ENCODE data around the gene IRX3. TPM values are rescaled to one million over a fixed set of nuclear protein-coding genes. Genes with fewer than 3 reads are reported as not detected.

Gene IRX3
- total RNA-seq, 1 donor from 2014 or later: 13.0 TPM

DNA sequence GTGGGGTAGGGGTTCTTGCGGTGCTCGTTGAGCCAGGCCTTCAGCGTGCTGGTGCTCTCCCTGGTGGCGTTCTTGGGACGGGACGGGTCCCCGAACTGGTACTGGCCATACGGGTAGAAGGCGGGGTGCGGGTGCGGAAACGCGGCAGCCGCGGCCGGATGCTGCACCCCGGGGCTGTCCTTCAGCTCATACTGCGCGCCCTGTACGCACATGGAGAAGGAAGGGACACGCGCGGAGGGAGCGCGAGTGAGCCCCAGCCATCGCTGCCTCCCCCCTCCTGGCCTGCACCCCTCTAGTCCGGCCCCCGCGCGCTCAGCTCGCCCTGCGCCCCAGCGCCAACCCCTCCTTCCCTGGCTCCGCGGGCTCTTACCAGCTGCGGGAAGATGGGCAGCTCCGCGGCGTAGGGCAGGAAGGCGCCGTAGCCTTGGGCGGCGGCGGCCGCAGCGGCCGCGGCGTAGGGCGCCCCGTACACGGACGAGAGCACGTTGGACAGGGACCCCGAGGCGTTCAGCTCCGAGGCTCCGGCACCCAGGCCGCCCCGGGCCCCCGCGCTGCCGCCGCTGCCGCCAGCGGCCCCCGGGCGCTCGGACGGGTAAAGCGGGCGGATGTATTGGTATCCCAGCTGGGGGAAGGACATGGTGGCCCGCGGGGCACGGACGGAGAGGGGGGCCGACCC, 1.0 kb downstream of the IRX3 start:
- no peak overlapping the region for H3K27ac Mint-ChIP-seq (ENCODE audit: unreplicated experiment)
- peak; percentile 40 for DNase-seq

DNA sequence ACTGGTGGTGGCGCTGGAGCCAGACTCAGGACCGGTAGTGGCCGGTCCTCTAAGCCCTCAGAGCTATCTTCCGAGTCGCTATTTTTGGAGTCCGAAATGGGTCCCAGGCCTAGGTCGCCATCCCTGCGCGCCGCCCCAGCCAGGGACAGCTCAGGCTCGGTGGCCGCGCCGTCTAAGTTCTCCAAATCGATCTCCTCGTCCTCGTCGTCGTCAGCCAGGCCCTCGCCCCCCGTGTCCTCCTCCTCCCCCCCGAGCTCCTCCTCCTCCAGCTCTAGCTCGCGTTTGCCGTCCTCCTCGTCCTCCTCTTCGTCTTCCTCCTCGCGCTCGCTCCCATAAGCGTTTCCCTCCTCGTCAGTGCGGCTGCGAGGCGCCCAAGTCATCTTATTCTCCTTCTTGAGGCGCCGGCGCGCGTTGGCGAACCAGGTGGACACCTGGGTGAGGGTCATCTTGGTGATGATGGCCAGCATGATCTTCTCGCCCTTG, 1.6 kb downstream of the IRX3 start:
- Mint-ChIP-seq H3K4me1 (ENCODE audit: low read depth, unreplicated experiment) (peaks cover 21% of the 10 kb centered on the region), H3K27ac (ENCODE audit: unreplicated experiment) (no peak overlapping the region), H3K9me3 (ENCODE audit: unreplicated experiment) (peaks cover 27% of the 10 kb centered on the region), H3K4me3 (ENCODE audit: unreplicated experiment) (peak overlapping the region; percentile 92), H3K27me3 (ENCODE audit: unreplicated experiment) (peaks cover 49% of the 10 kb centered on the region), H3K36me3 (ENCODE audit: unreplicated experiment) (peaks cover 4% of the 10 kb centered on the region)
- TF ChIP-seq, protein P1, sequence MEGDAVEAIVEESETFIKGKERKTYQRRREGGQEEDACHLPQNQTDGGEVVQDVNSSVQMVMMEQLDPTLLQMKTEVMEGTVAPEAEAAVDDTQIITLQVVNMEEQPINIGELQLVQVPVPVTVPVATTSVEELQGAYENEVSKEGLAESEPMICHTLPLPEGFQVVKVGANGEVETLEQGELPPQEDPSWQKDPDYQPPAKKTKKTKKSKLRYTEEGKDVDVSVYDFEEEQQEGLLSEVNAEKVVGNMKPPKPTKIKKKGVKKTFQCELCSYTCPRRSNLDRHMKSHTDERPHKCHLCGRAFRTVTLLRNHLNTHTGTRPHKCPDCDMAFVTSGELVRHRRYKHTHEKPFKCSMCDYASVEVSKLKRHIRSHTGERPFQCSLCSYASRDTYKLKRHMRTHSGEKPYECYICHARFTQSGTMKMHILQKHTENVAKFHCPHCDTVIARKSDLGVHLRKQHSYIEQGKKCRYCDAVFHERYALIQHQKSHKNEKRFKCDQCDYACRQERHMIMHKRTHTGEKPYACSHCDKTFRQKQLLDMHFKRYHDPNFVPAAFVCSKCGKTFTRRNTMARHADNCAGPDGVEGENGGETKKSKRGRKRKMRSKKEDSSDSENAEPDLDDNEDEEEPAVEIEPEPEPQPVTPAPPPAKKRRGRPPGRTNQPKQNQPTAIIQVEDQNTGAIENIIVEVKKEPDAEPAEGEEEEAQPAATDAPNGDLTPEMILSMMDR (IDR thresholded peaks at IDR 0.05; ENCODE audit: partially characterized antibody, unreplicated experiment): no peak
- DNase-seq: peak; percentile 45

More for the DNA sequence above, 1.0 kb downstream of the IRX3 start:
- Mint-ChIP-seq H3K4me3 (ENCODE audit: unreplicated experiment) (peak overlapping the region; percentile 92), H3K27me3 (ENCODE audit: unreplicated experiment) (peaks cover 51% of the 10 kb centered on the region), H3K4me1 (ENCODE audit: low read depth, unreplicated experiment) (peaks cover 21% of the 10 kb centered on the region), H3K36me3 (ENCODE audit: unreplicated experiment) (peaks cover 4% of the 10 kb centered on the region), H3K9me3 (ENCODE audit: unreplicated experiment) (peaks cover 24% of the 10 kb centered on the region)
- TF ChIP-seq, protein P1 (IDR thresholded peaks at IDR 0.05; ENCODE audit: partially characterized antibody, unreplicated experiment): no peak

- peaks cover 27% of the 10 kb centered on the region for H3K9me3 Mint-ChIP-seq (ENCODE audit: unreplicated experiment)
- H3K27me3 Mint-ChIP-seq (ENCODE audit: unreplicated experiment): peaks cover 45% of the 10 kb centered on the region
- H3K4me1 Mint-ChIP-seq (ENCODE audit: low read depth, unreplicated experiment): peaks cover 17% of the 10 kb centered on the region
- H3K36me3 Mint-ChIP-seq (ENCODE audit: unreplicated experiment): peaks cover 4% of the 10 kb centered on the region
- peak; percentile 54 for DNase-seq
- no peak overlapping the region for H3K27ac Mint-ChIP-seq (ENCODE audit: unreplicated experiment)
- H3K4me3 Mint-ChIP-seq (ENCODE audit: unreplicated experiment): peak overlapping the region; percentile 92
- TF ChIP-seq, protein P1 (IDR thresholded peaks at IDR 0.05; ENCODE audit: partially characterized antibody, unreplicated experiment): no peak
These were observed 2.2 kb downstream of the IRX3 start for GRCh38 chr16:54284319-54284930.

DNA sequence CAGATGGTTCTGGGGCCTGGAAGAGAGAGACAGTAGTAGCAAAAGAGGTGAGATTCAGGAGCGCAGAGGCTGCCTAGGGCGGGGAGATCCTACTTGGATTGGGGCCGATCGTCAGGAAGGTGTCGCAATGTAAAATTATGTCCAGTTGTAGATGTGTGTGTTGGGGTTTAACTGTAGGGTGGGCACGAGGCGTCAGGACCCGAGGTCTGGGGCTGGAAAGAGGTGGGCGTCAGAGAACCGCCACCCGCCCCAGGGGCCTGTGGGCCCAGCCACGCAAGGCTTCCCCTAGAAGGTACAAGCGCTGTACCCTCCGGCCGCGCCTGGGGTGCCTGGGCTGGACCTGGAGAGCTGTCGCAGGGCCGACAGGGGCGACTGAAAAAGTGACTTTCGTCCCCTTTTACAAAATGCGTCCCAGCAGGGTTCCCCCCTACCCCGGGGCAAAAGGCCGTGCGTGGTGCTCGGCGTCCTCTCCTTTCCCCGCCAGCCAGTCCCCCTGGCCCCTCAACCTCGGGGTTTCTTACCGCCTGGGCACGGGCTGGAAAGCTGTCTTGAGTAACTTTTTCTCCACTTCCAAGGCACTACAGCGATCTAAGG, 2.8 kb downstream of the IRX3 start:
- TF ChIP-seq, protein P1 (IDR thresholded peaks at IDR 0.05; ENCODE audit: partially characterized antibody, unreplicated experiment): no peak
- no peak overlapping the region for H3K27ac Mint-ChIP-seq (ENCODE audit: unreplicated experiment)
- peaks cover 4% of the 10 kb centered on the region for H3K36me3 Mint-ChIP-seq (ENCODE audit: unreplicated experiment)
- H3K4me1 Mint-ChIP-seq (ENCODE audit: low read depth, unreplicated experiment): peaks cover 15% of the 10 kb centered on the region
- peak overlapping the region; percentile 71 for H3K4me3 Mint-ChIP-seq (ENCODE audit: unreplicated experiment)
- peak; percentile 19 for DNase-seq
- H3K9me3 Mint-ChIP-seq (ENCODE audit: unreplicated experiment): peaks cover 27% of the 10 kb centered on the region
- peaks cover 44% of the 10 kb centered on the region for H3K27me3 Mint-ChIP-seq (ENCODE audit: unreplicated experiment)

Data from glutamatergic neuron (in vitro differentiated cells).